ENCODE data around the gene TERC. TPM values are rescaled to one million over a fixed set of nuclear protein-coding genes. Genes with fewer than 3 reads are reported as not detected.

Gene TERC
- polyA plus RNA-seq, 1 donor (not counting 4 experiments of a cell fraction or from before 2014, with no cell fraction given) = 0.69 TPM

DNA sequence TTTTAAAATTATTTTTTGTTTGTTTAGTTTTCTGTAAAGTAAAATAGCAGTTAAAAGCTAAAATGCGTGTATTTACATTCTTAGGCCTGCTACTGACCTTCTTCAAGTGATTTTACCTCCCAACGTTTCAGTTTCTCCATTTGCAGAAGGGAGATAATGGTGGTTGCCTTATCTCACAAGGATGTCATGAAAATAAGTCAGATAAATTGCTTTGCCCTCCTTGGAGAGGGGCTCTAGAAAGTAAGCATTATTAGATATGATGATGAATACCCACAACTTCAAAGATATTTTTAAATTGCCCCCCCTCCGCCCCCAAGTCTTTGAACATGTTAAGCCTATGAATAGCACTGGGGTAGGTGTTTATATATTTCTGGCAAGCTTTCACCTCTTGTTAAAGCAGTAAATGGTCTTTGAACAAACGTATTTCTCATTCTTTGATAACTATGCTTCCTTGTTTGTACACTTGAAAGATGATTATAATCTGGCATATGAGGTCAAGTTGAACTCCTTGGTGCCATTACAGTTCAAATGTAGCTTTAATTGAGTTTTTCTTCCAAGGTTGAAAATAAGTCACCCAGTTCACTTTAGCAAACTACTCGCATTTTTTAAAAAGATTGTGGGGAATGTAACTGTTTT lies 6.4 kb downstream of the TERC start:
- FAIRE-seq (no peak), DNase-seq (ENCODE audit: low read depth, low spot score) (no peak)
- TF ChIP-seq, protein P1, sequence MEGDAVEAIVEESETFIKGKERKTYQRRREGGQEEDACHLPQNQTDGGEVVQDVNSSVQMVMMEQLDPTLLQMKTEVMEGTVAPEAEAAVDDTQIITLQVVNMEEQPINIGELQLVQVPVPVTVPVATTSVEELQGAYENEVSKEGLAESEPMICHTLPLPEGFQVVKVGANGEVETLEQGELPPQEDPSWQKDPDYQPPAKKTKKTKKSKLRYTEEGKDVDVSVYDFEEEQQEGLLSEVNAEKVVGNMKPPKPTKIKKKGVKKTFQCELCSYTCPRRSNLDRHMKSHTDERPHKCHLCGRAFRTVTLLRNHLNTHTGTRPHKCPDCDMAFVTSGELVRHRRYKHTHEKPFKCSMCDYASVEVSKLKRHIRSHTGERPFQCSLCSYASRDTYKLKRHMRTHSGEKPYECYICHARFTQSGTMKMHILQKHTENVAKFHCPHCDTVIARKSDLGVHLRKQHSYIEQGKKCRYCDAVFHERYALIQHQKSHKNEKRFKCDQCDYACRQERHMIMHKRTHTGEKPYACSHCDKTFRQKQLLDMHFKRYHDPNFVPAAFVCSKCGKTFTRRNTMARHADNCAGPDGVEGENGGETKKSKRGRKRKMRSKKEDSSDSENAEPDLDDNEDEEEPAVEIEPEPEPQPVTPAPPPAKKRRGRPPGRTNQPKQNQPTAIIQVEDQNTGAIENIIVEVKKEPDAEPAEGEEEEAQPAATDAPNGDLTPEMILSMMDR (optimal IDR thresholded peaks at IDR 0.05 in 1 of 3, IDR thresholded peaks at IDR 0.05 in 1 of 3, conservative IDR thresholded peaks at IDR 0.05 in 1 of 3; ENCODE audit: extremely low read depth in 1 of 3, insufficient read depth in 2 of 3, low read length in 3 of 3) = no peak
- Histone ChIP-seq H3K36me3 (ENCODE audit: control insufficient read depth in 2 of 2, extremely low read depth in 1 of 2, insufficient read depth in 2 of 2, low read length in 2 of 2) (no peaks in the 10 kb centered on the region), H3K4me1 (ENCODE audit: control insufficient read depth, extremely low read depth, insufficient read depth, low read length) (peaks cover 30% of the 10 kb centered on the region), H3K9me3 (ENCODE audit: control insufficient read depth, low read depth, low read length) (peaks cover 2% of the 10 kb centered on the region), H2AFZ (ENCODE audit: control insufficient read depth, low read length) (no peak overlapping the region), H3K27ac (ENCODE audit: control insufficient read depth, insufficient read depth, low read length) (peak overlapping the region; percentile 2), H3K9me1 (ENCODE audit: control insufficient read depth, extremely low read depth, insufficient read depth, low read length) (peaks cover 2% of the 10 kb centered on the region), H3K9ac (ENCODE audit: control insufficient read depth, extremely low read depth, insufficient read depth, low read length) (no peak overlapping the region), H3K27me3 (ENCODE audit: control insufficient read depth, extremely low read depth, insufficient read depth, low read length) (no peaks in the 10 kb centered on the region), H3K4me3 (ENCODE audit: control insufficient read depth in 2 of 3, extremely low read depth in 1 of 3, insufficient read depth in 2 of 3, low read depth in 1 of 3, low read length in 3 of 3) (no peak overlapping the region), H3K79me2 (ENCODE audit: control insufficient read depth, insufficient read depth, low read length) (no peaks in the 10 kb centered on the region), H4K20me1 (ENCODE audit: control insufficient read depth, extremely low read depth, insufficient read depth, low read length) (no peaks in the 10 kb centered on the region), H3K4me2 (ENCODE audit: control insufficient read depth, extremely low read depth, insufficient read depth, low read depth, low read length) (no peak overlapping the region)
- dilution Hi-C loops (cut with MboI; ENCODE audit: extremely low pct_ligation_motif_present, low sequenced_read_pairs) = no loop called here

DNA sequence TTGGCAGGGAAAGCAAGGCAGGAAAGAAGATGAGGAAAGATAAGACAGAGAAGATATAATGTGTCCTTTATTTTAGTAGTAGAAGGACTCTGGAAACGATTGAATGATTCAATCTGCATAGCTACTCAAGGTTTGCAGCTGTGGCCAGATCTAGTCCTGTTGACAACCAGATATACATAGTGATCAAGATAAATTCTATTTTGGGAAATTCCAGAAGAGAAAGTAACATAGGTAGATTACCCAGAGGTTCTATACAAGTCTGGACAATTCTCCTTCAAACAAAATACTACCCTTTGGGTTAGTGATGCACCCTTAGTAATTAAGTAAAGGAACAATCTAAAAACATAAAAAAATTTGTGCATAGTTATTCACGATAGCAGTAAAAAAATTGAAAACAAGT lies 9.4 kb downstream of the TERC start:
- Histone ChIP-seq H3K4me1 (ENCODE audit: control insufficient read depth, extremely low read depth, insufficient read depth, low read length) (peaks cover 30% of the 10 kb centered on the region), H3K4me2 (ENCODE audit: control insufficient read depth, extremely low read depth, insufficient read depth, low read depth, low read length) (peak overlapping the region; percentile 76), H4K20me1 (ENCODE audit: control insufficient read depth, extremely low read depth, insufficient read depth, low read length) (no peaks in the 10 kb centered on the region), H2AFZ (ENCODE audit: control insufficient read depth, low read length) (no peak overlapping the region), H3K27ac (ENCODE audit: control insufficient read depth, insufficient read depth, low read length) (peak overlapping the region; percentile 96), H3K36me3 (ENCODE audit: control insufficient read depth in 2 of 2, extremely low read depth in 1 of 2, insufficient read depth in 2 of 2, low read length in 2 of 2) (no peaks in the 10 kb centered on the region), H3K9me3 (ENCODE audit: control insufficient read depth, low read depth, low read length) (no peaks in the 10 kb centered on the region), H3K27me3 (ENCODE audit: control insufficient read depth, extremely low read depth, insufficient read depth, low read length) (no peaks in the 10 kb centered on the region), H3K79me2 (ENCODE audit: control insufficient read depth, insufficient read depth, low read length) (no peaks in the 10 kb centered on the region), H3K4me3 (ENCODE audit: control insufficient read depth in 2 of 3, extremely low read depth in 1 of 3, insufficient read depth in 2 of 3, low read depth in 1 of 3, low read length in 3 of 3) (peak overlapping the region in 2 of 3 experiments; percentile 1 to 14), H3K9me1 (ENCODE audit: control insufficient read depth, extremely low read depth, insufficient read depth, low read length) (peaks cover 2% of the 10 kb centered on the region), H3K9ac (ENCODE audit: control insufficient read depth, extremely low read depth, insufficient read depth, low read length) (peak overlapping the region; percentile 70)
- dilution Hi-C loops (cut with MboI; ENCODE audit: extremely low pct_ligation_motif_present, low sequenced_read_pairs) = no loop called here
- no peak for TF ChIP-seq EZH2 (IDR thresholded peaks at IDR 0.05; ENCODE audit: low read length)
- TF ChIP-seq, protein P1 (optimal IDR thresholded peaks at IDR 0.05 in 1 of 3, IDR thresholded peaks at IDR 0.05 in 1 of 3, conservative IDR thresholded peaks at IDR 0.05 in 1 of 3; ENCODE audit: extremely low read depth in 1 of 3, insufficient read depth in 2 of 3, low read length in 3 of 3) = no peak
- FAIRE-seq (peak; percentile 36), DNase-seq (ENCODE audit: low read depth, low spot score) (peak; percentile 44)
